Measurements from ENCODE around the gene THAP4.

The THAP4 gene, protein sequence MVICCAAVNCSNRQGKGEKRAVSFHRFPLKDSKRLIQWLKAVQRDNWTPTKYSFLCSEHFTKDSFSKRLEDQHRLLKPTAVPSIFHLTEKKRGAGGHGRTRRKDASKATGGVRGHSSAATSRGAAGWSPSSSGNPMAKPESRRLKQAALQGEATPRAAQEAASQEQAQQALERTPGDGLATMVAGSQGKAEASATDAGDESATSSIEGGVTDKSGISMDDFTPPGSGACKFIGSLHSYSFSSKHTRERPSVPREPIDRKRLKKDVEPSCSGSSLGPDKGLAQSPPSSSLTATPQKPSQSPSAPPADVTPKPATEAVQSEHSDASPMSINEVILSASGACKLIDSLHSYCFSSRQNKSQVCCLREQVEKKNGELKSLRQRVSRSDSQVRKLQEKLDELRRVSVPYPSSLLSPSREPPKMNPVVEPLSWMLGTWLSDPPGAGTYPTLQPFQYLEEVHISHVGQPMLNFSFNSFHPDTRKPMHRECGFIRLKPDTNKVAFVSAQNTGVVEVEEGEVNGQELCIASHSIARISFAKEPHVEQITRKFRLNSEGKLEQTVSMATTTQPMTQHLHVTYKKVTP

DNA sequence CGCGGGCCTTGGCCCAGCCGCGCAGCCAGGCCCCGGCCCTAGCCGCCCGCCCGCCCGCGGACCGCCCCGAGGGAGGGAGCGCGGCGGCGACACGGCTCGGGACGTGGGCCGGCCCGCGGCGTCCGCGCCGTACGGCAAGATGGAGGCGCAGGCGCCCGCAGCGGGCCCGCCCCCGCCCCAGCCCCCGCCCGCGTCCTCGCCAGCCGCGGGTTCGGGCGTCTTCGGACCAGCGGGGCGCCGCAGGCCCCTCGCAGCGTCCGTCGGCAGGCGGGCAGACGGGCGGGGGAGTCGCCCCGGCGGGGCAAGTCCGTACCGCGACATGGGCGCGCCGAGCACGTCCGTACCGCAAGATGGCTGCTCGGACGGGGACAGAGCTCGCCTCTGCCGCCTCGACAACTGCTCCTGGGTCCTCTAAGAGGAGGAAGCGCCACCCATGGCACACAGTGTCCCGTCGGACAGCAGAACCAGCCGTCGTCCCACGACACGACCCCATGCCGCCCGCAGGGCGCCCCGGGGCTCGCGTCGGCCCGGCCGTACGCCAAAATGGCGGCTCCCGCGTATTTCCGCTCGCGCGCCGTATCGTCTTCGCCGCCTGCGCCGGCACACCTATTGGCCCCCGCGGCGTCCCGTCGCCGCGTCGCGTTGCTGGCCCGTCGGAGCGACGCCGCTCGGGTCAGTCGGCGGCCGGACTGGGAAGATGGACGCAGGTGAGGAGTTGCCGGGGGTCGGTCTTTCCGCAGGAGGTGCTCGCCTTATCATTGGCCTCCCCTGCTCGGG lies at the start of gene THAP4, which contains the start of gene ATG4B:
Gene THAP4 (minus strand): TSS at position 141 of the 777 bp plus-strand sequence. CDS start 141 bp downstream, outside the sequence.
Gene ATG4B (plus strand): TSS at position 676 of the 777 bp plus-strand sequence. CDS start 22 bp downstream, at position 698.
- peak; percentile 71 to 79 for DNase-seq

DNA sequence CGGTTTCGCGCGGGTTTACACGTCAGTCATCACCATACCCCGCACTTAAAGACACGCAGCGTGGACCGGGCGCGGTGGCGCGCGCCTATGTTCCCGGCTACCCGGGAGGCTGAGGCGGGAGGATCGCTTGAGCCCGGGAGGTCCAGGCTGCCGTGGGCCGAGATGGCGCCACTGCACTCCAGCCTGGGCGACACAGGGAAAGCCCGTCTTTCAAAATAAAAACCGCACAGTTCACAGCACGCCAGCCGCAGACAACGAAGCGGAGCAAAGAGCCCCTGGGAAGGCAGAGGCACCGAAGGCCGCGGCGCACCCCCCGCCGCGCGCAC lies 49.3 kb upstream of the THAP4 start:
- DNase-seq = peak in 1 of 2 donors; percentile 15

GRCh38 chr2:241680827-241681599 lies 44.1 kb upstream of the THAP4 start:
- no peak for DNase-seq

DNA sequence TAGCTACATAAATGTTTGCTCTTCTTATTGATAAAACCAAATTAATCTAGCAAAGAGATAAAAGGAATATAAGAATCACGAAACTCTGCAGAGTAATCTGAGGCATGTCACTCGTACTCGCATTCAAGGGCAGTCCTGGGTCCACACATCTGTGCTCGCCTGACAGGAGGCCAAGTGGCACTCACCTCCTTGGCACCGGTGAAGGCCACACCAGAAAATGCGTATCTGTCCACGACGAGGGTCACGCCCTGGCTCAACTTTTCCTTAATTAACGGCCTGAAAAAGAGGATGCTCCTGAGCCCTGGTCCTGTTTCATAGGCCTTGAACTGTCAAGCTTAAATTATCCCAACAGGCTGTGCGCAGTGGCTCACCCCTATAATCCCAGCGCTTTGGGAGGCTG lies 43.1 kb upstream of the THAP4 start:
- DNase-seq = no peak

DNA sequence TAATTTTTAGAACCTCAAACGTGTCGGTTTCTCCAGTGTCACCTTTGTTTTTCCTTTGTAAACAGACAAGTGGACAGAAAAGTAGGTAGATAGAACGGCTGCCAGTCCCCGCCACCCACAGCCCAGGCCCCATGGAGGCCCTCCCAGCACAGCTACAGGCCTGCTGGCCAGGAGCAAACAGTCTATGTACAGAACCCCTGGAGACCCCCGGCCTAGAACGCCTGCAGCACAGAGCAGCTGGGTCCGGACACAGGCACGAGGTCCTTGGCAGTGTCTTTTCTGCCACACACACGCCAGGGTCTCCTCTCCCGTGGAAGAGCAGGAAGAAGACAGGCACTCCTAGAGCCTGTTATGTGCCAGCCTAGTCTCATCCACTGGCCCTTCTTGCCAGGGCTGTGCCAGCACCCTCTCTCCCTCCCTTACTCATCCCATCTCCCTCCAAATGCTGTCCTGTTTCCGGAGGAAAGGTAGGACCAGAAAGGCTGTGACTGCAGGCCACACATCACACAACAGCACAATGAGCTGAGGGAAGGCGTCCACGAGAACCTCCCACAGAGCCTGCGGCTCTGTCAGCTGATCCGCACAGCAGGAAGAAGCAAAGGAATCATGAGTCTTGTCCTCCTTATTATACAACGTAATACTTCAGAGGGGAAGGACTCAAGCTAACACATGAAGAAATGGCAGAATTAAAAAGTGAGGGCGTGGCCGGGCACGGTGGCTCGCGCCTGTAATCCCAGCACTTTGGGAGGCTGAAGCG lies 42.0 kb upstream of the THAP4 start:
- DNase-seq = no peak

- no peak for DNase-seq
These were observed 41.3 kb upstream of the THAP4 start for GRCh38 chr2:241678307-241678706.

- no peak for DNase-seq
These were observed 40.4 kb upstream of the THAP4 start for GRCh38 chr2:241677392-241677791.

- no peak for DNase-seq
These were observed 39.7 kb upstream of the THAP4 start for GRCh38 chr2:241676665-241677064.

DNA sequence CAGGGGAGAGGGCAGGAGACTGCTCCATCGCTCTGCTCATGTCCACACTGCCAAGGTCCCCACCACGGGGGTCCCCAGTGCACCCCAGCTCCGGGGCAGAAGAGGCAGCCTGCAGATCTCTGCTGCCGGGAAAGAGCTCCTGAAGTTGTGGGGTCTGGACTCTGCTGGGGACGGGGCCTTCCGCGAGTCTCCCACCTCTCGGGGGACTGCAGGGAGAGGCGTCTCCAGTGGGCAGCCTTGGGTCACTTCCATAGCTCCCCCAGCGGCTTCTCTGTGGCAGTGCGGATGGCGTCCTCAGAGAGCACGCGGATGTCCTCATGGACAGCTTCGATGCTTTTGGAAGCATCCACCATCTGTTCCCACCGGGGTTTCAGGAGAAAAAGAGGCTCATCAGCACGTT lies 38.9 kb upstream of the THAP4 start:
- no peak for DNase-seq

DNA sequence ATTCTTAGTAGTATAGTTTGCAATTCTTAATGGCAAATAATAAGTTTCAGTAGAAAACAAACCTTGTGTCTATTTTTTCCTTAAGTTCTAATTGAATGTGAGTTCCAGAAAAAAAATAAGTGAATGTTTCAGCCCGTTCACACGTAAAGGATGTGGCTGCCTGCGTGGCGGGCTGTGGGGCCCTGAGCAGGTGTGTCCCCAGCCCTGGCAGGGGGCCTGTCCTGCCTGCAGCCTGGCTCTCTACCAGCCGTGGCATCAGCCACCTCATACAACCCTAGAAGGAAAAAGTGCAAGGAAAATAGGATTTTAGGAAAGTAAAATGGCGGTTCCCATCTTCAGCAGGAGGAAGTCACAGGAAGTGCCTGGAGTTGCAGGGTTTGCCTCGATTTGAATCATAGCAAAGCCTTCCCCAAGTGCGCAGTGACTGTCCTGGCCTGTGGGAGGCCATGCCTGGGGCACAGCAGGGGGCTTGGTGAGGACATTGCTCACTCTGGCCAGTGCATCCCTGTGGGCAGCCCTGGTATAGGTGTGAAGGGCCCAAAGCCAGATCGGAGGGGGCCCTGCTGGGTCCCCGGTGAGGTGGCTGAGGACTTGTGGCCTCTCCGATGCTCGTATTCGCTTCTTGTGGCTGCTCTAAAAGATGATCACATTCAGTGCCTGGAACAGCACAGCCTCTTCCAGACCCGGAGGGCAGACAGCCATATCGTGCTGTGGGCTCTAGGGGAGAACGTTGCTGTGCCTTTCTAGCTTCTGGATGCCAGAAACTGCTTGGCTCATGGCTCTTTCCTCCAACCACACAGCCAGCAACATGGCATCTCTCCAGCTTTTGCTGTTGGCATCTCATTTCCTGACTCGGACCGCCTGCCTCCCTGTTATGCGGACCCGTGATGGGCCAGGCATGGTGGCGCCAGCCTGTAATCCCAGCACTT lies 37.1 kb upstream of the THAP4 start:
- DNase-seq = no peak

- no peak for DNase-seq
These were observed 36.3 kb upstream of the THAP4 start for GRCh38 chr2:241673189-241673663.

DNA sequence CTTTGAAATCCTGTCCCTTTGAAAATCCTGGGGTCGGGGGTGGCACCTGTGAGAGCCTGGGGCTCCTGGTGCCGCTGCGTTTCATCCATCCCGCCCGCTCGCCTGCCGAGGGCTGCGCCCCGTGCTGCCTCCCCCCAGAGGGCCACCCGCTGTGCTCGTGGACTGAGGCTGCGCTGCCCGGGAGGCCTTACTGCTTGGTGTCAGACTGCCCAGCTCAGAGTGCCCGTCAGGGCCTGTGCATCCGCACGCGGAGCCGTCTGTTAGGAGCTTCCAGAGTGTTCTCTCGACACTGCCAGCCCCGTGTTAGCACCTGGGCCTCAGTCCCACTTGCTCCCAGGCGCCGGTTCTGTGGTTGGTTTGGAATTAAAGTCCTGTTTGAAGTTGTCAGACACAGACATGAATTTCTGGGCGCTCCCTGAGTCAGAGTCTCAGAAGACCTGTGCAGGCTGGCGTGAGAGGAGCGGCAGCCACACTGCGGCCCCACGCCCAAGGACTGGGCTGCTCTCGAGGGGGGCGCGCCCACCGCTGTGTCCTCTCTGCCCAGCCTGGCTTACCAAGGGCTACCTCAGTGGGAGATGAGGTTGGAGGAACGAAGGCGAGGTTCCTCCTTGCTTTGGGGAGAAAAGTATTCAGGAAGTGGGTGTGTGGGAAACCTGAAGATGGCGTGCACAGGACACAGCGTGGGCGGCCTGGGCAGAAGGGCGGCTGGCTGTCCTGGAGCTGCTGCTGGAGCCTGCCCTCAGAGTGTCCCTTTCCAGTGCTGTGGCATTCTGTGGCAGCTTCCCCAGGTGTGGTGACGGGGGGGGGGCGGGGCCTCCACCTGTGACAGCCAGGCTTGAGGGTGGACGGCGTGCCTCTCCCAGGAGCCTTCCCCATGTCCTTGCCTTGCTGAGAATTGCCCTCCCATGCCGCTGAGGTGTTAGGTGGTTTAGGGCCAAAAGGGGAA lies 35.6 kb upstream of the THAP4 start:
- no peak for DNase-seq

DNA sequence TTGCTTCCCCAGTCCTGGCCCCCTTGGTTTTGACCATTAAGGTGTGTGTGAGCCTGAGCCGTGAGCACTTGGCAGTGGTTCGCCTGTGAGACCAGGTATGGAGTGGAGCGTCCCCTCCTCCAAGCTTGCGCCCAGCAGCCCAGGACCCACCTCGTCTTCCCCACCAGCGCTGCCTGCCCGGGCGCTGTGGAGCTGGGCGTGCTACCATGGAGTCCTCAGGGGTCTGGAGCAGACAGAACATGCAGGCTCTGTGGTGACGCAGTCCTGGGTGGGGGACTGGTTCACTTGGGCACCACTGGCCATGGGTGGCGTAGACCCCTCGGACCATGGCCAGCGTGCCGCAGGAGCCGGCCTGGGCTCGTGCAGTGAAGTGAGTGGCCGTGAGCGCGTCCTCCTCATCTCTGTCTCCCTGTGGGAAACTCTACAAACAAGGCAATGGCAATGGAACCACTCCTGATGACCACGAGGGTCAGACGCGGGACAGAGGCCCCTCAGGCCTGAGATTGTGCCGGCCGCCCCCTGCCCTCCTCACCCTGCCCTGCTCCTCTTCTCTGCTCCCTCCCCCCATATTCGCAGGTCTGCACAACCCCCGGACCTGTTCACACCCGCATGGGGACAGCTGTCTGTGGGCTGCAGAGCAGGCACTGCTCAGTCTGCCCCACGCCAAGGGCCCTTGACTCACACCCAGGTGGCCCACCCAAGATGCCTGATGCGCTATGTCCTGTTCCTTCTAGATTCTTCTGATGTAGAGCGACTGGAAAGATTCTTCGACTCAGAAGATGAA lies 34.7 kb upstream of the THAP4 start:
- DNase-seq = no peak

DNA sequence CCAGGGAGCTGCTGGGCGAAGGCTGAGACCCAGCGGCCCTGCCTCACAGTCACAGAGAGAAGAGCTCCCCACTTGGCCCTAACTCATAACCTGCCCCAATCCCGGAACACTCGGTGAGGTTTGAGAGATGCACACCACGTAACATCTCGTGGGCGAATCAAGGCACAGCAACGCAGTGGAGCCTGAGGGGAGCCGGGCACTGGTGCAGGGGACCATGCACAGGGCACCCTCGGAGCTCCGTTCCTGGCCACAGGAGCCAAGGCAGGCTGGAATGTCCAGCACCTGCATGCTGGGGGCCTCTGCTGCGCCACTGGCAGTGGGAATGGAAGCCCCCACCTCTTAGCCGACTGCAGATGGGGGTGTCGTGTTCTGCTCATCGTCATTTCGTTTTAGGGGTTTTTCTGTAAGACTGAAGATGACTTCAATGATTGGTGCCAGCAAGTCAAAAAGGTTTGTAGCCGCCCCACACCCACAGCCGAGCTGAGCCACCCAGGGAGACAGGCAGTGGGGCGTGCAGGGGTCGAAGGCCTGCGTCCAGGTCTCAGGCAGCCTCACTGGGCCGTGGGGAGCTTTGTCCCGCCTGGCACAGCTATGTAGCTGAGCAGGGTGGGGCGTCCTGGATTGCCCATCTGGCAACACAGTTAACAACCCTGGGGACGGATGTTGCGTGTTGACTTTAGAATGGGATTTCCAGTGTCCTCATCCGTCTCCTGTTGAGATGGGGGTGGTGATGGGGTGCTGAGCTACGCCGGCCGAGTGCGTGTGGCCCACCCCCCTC lies 33.6 kb upstream of the THAP4 start:
- no peak for DNase-seq

DNA sequence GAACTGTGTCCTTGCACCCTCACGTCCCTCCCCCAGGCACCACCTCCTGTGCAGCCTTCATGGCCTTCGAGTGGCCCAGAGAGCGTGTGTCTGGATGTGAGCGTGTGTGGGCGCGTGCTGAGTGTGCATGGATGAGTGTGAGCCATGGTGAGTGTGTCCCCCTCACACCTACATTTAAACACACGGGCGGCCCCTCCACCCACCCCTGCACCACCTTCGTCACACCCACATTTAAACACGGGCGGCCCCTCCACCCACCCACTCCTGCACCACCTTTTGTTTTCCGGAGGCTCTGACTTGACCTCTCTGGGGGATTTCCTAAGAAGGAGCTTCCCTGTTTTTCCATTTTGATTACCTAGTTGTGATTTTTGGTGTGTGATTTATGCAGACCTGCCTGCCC lies 31.9 kb upstream of the THAP4 start:
- no peak for DNase-seq

DNA sequence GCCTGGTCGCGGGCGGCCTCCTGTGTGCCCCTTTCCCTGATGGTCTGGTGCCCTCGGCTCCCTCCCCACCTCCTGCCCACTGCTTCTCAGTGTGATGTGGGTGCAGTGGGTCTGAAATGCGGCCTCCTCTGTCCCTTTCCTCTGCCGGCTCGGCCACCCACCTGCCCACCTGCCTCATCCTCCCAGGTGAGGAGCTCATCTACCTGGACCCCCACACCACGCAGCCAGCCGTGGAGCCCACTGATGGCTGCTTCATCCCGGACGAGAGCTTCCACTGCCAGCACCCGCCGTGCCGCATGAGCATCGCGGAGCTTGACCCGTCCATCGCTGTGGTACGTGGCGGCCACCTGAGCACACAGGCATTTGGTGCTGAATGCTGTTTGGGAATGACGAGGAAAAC lies 31.4 kb upstream of the THAP4 start:
- no peak for DNase-seq

GRCh38 chr2:241666627-241667400 lies 29.9 kb upstream of the THAP4 start:
- no peak for DNase-seq
